ENCODE measurements around the gene GRIK3.

- TF ChIP-seq CEBPB (IDR thresholded peaks at IDR 0.05) (no peak), REST (IDR thresholded peaks at IDR 0.05; ENCODE audit: low read depth) (no peak), EP300 (IDR thresholded peaks at IDR 0.05; ENCODE audit: borderline replicate concordance) (no peak), USF1 (IDR thresholded peaks at IDR 0.05) (no peak), NFIC (IDR thresholded peaks at IDR 0.05) (no peak), EGR1 (IDR thresholded peaks at IDR 0.05) (no peak), CREB1 (IDR thresholded peaks at IDR 0.05; ENCODE audit: low read depth) (no peak), YY1 (IDR thresholded peaks at IDR 0.05; ENCODE audit: low read depth) (no peak), RAD21 (IDR thresholded peaks at IDR 0.05; ENCODE audit: low read depth) (no peak), TCF12 (IDR thresholded peaks at IDR 0.05; ENCODE audit: low read depth) (no peak), FOXM1 (IDR thresholded peaks at IDR 0.05; ENCODE audit: borderline replicate concordance, low read depth) (no peak), ZBTB7A (IDR thresholded peaks at IDR 0.05; ENCODE audit: low read depth) (no peak), TAF1 (IDR thresholded peaks at IDR 0.05; ENCODE audit: low read depth) (no peak), MAX (IDR thresholded peaks at IDR 0.05) (no peak)
Observed at GRCh38 chr1:36880155-36881067, 153.9 kb downstream of the GRIK3 start.
